Measurements from ENCODE around the gene PCSK6.
A peak's percentile ranks its signal among the peaks of the same experiment; 100 is the strongest.

The PCSK6 gene

DNA sequence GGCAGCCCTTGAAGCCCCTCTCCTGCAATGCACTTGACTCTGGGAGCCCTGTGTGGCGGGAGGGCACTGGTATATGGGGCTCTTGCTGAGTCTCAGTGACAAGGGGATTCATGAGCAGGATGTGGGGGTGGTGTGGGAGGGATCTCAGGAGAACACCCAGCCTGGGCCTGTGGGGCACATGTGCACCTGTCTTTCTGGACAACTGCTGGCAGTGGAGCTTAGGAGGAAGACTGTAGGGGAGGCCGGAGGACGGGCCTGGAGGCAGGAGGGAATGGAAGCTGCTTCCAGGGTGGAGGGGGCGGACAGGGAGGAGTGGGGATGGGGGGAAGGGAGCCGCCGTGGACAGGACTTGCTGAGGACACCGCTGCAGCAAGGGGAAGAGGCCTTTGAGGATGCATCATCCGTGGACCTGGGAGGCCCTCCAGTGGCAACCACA, 183.7 kb downstream of the PCSK6 start:
- no peak overlapping the region for H3K4me3 ChIP-seq (ENCODE audit: low read depth, low read length)
- TF ChIP-seq, protein P1, sequence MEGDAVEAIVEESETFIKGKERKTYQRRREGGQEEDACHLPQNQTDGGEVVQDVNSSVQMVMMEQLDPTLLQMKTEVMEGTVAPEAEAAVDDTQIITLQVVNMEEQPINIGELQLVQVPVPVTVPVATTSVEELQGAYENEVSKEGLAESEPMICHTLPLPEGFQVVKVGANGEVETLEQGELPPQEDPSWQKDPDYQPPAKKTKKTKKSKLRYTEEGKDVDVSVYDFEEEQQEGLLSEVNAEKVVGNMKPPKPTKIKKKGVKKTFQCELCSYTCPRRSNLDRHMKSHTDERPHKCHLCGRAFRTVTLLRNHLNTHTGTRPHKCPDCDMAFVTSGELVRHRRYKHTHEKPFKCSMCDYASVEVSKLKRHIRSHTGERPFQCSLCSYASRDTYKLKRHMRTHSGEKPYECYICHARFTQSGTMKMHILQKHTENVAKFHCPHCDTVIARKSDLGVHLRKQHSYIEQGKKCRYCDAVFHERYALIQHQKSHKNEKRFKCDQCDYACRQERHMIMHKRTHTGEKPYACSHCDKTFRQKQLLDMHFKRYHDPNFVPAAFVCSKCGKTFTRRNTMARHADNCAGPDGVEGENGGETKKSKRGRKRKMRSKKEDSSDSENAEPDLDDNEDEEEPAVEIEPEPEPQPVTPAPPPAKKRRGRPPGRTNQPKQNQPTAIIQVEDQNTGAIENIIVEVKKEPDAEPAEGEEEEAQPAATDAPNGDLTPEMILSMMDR (IDR thresholded peaks at IDR 0.05; ENCODE audit: insufficient read depth, low read depth, low read length, missing control alignments) = no peak
- DNase-seq (ENCODE audit: low read depth) = no peak

DNA sequence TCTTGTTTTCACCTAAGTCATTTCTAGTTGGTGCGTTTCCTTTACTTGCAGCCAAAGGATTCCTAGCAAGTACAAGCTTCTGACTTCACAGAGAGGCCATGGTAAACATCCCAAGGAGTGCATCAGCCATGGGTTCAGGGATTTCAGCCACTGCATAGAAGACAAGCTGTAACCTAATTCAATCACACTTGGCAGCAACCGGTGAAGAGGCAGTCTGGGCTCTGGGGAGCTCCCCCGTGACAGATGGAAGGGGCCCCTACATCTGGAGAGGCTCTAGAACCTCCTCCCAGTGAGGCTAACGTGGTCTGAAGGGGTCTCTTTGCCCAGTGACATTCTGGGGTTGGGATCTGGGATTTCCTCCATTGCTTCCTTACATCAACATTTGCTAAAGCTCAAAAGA, 186.1 kb downstream of the PCSK6 start:
- no peak overlapping the region for H3K4me3 ChIP-seq (ENCODE audit: low read depth, low read length)
- DNase-seq (ENCODE audit: low read depth) = no peak
- TF ChIP-seq, protein P1 (IDR thresholded peaks at IDR 0.05; ENCODE audit: insufficient read depth, low read depth, low read length, missing control alignments) = no peak

DNA sequence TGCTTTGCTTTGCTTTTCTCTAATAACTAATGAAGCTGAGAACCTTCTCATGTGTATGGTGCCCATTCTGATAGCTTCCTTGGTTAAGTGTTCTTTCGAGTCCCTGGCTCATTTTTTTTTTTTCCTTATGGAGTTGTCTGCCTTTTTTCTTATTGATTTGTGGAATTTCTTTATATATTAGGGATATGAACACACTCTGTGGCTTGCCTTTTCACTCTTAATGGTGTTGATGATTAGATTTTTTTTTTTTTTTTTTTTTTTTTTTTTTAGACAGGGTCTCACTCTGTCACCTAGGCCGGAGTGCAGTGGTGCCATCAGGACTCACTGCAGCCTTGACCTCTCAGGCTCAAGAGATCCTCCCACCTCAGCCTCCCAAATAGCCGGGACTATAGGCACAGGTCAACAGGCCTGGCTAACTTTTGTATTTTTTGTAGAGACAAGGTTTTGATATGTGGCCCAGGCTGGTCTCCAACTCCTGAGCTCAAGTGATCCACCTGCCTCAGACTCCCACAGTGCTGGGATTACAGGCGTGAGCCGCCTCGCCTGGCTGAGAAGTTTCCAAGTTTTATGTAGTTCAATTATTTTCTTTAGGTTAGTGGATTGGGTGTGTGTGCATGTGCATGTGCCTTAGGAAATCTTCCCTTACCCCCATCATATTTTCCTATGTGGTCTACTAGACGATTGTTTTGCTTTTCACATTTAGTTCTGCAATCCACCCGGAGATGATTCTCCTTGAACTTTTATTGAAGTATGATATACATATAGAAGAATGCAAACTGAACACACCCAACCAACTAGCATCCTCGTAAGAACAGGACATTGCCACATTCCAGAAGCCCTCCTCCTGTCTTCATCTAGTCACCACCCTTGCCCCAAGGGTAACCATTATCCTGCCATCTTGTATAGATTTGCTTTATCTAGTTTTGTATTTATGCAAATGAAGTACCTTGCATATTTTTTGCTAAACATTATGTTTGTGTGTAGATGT, 192.8 kb downstream of the PCSK6 start:
- TF ChIP-seq, protein P1 (IDR thresholded peaks at IDR 0.05; ENCODE audit: insufficient read depth, low read depth, low read length, missing control alignments) = no peak
- H3K4me3 ChIP-seq (ENCODE audit: low read depth, low read length) = no peak overlapping the region
- no peak for DNase-seq (ENCODE audit: low read depth)

- H3K4me3 ChIP-seq (ENCODE audit: low read depth, low read length) = peak overlapping the region; percentile 100
- no peak for DNase-seq (ENCODE audit: low read depth)
- TF ChIP-seq, protein P1 (IDR thresholded peaks at IDR 0.05; ENCODE audit: insufficient read depth, low read depth, low read length, missing control alignments) = no peak
Measured at GRCh38 chr15:101295607-101296161, 193.8 kb downstream of the PCSK6 start.

GRCh38 chr15:101294731-101295606, 194.5 kb downstream of the PCSK6 start, which contains the start of gene SNRPA1:
Gene SNRPA1 (minus strand): TSS chr15:101295248. CDS start chr15:101295178, 70 bp downstream.
- DNase-seq (ENCODE audit: low read depth) = peak; percentile 98
- TF ChIP-seq, protein P1 (IDR thresholded peaks at IDR 0.05; ENCODE audit: insufficient read depth, low read depth, low read length, missing control alignments) = no peak
- peak within 1 kb of the TSS; percentile 100 for H3K4me3 ChIP-seq (ENCODE audit: low read depth, low read length)

DNA sequence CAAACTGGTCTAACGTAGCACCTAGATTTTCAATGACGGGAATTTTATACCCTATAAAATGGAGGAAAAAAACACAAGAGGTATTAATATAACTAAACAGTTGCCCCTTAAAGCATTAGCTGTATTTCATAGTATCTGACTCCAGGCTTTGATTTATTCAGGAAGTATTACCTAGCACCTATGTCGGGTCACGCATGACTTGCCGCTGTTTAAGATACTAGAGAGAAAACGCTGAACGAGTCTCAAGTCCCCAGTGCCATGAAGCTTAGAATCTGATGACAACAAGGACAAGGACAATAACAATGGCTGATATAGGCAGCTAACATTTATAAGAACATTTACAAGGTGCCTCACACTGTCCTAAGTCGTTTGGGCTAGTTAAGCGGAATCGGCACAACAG, 196.4 kb downstream of the PCSK6 start:
- TF ChIP-seq, protein P1 (IDR thresholded peaks at IDR 0.05; ENCODE audit: insufficient read depth, low read depth, low read length, missing control alignments) = no peak
- peak overlapping the region; percentile 100 for H3K4me3 ChIP-seq (ENCODE audit: low read depth, low read length)
- peak; percentile 51 for DNase-seq (ENCODE audit: low read depth)
